Panc1 (cell line): ENCODE data around the gene IARS1. TPM values are rescaled to one million over a fixed set of nuclear protein-coding genes. Genes with fewer than 3 reads are reported as not detected.

Source experiments
- ATAC-seq: fragments of 200-7000 bp; cut with Tn5 transposase; 2 replicates; pipeline ENCODE4 v1.9.1; 2020; ENCODE audit warnings: mild to moderate bottlenecking, moderate library complexity
- BruUV-seq: library from RNA; stranded (reverse); fragments of 400-500 nt; replicated peaks from 2 replicates; lab custom pipeline; 2021; lab: Mats Ljungman, UMichigan
- CTCF ChIA-PET: fragments of 300-600 bp; sonication (Branson Sonifier 250); formaldehyde crosslinking; loops from one replicate; lab custom pipeline; 2022; ENCODE audit warnings: antibody characterized with exemption; lab: Charles Lee
- POLR2A ChIA-PET: fragments of 300-600 bp; sonication (Branson Sonifier 250); formaldehyde crosslinking; loops from one replicate; lab custom pipeline; 2022; ENCODE audit warnings: antibody characterized with exemption; lab: Charles Lee
- DNase-seq: peaks from one replicate; pipeline ENCODE4 v3.0.0-alpha.2; 2010; ENCODE audit warnings: low read depth, low spot score
- H3K27ac ChIP-seq: 2 replicates; pipeline ENCODE4 v1.5.1; 2011; ENCODE audit warnings: mild to moderate bottlenecking, low read length, inconsistent platforms
- H3K27me3 ChIP-seq: fragments of 200-500 bp; sonication (Bioruptor generic); 2 replicates; pipeline ENCODE4 v1.6.0; 2014; ENCODE audit warnings: low read length, inconsistent platforms; ENCODE audit not compliant: control insufficient read depth, insufficient read depth
- H3K36me3 ChIP-seq: fragments of 200-500 bp; sonication (Bioruptor generic); 2 replicates; pipeline ENCODE4 v1.5.1; 2014; ENCODE audit warnings: inconsistent platforms, mild to moderate bottlenecking, low read length, moderate library complexity; ENCODE audit not compliant: control insufficient read depth, insufficient read depth
- H3K4me1 ChIP-seq: 2 replicates; pipeline ENCODE4 v1.5.1; 2011; ENCODE audit warnings: inconsistent platforms, mild to moderate bottlenecking, low read length, moderate library complexity; ENCODE audit not compliant: control insufficient read depth, insufficient read depth
- H3K4me3 ChIP-seq, 2 experiments: 2 replicates each; pipeline ENCODE4 v1.5.1; 2011 to 2012; ENCODE audit warnings: low read depth in 2 of 2, low read length in 2 of 2, mild to moderate bottlenecking in 2 of 2, inconsistent platforms in 1 of 2, moderate library complexity in 1 of 2
- H3K9me3 ChIP-seq: fragments of 200-500 bp; sonication (Bioruptor generic); 2 replicates; pipeline ENCODE4 v1.5.1; 2014; ENCODE audit warnings: low read depth, mild to moderate bottlenecking, inconsistent platforms, low read length, moderate library complexity; ENCODE audit not compliant: control insufficient read depth, insufficient read depth
- CTCF ChIP-seq: fragments of 450-650 bp; IDR thresholded peaks from 2 replicates; pipeline ENCODE4 v1.5.1; 2017; ENCODE audit warnings: mild to moderate bottlenecking
- POLR2AphosphoS5 ChIP-seq: IDR thresholded peaks from 2 replicates; pipeline ENCODE4 v1.6.1; 2012; ENCODE audit warnings: mild to moderate bottlenecking, low read depth, low read length, moderate library complexity
- REST ChIP-seq, 2 experiments: IDR thresholded peaks; 2 replicates each; pipeline ENCODE4 v1.6.1; 2011 to 2012; ENCODE audit warnings: low read depth in 2 of 2, control low read depth in 1 of 2, low read length in 1 of 2, mild to moderate bottlenecking in 1 of 2, moderate library complexity in 1 of 2; ENCODE audit not compliant: insufficient read depth in 1 of 2
- SIN3A ChIP-seq: IDR thresholded peaks from 2 replicates; pipeline ENCODE4 v1.6.1; 2012; ENCODE audit warnings: low read depth, mild to moderate bottlenecking, low read length, moderate library complexity, borderline replicate concordance; ENCODE audit not compliant: insufficient read depth
- TCF7L2 ChIP-seq: IDR thresholded peaks from 2 replicates; pipeline ENCODE4 v1.6.1; 2011; ENCODE audit warnings: mild to moderate bottlenecking, low read depth, low read length, inconsistent platforms
- in situ Hi-C: cut with HindIII; loops from 2 replicates; pipeline ENCODE4 v1.10.0; 2016; ENCODE audit warnings: low sequenced_read_pairs, low pct_unique_long_range_greater_than_20kb
- intact Hi-C: fragments of 100-400 bp; cut with micrococcal nuclease; formaldehyde crosslinking; loops from one replicate; pipeline ENCODE4 v1.10.0; 2022; ENCODE audit not compliant: unreplicated experiment
- total RNA-seq: library from RNA; stranded (reverse); gene quantifications from one replicate; pipeline ENCODE4 v1.2.1, GENCODE V29; 2021; ENCODE audit not compliant: unreplicated experiment

The IARS1 gene
- total RNA-seq, 1 experiment from 2014 or later: 116 TPM

DNA sequence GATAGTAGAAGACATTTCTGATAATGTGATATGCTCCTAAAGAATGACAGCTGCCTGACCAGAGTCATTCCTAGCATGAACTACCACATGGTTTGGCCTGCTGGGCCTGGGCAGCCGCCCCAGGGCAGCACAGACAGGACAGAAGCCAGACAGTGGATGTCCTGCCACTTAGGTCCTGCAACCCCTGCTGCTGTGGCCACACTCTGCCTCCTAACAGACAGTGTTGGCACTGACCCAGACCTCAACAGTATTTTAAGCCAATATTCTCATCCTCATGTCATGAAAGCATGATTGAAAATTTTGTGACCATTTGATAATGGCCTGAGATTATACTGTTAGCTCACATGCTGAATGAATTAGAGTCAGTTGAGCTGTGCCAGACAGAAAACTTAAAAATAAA is 48.1 kb upstream of the IARS1 start:
- no TSS peak for BruUV-seq
- CTCF ChIA-PET: no interaction called here
- intact Hi-C loops: no loop called here
- no peaks in the 10 kb centered on the region for H3K4me1 ChIP-seq
- in situ Hi-C loops: no loop called here
- POLR2A ChIA-PET: no interaction called here
- H3K27me3 ChIP-seq: no peaks in the 10 kb centered on the region
- H3K27ac ChIP-seq: no peak overlapping the region
- TF ChIP-seq TCF7L2 (no peak), CTCF (no peak), POLR2AphosphoS5 (no peak), SIN3A (no peak), REST (IDR thresholded peaks at IDR 0.05; ENCODE audit: insufficient read depth in 1 of 2, low read depth in 2 of 2, low read length in 1 of 2) (no peak)
- H3K4me3 ChIP-seq: no peak overlapping the region
- no peak for ATAC-seq
- no peaks in the 10 kb centered on the region; the same call in 1 of the 2 replicates for H3K9me3 ChIP-seq
- H3K36me3 ChIP-seq: no peaks in the 10 kb centered on the region
- no peak for DNase-seq

DNA sequence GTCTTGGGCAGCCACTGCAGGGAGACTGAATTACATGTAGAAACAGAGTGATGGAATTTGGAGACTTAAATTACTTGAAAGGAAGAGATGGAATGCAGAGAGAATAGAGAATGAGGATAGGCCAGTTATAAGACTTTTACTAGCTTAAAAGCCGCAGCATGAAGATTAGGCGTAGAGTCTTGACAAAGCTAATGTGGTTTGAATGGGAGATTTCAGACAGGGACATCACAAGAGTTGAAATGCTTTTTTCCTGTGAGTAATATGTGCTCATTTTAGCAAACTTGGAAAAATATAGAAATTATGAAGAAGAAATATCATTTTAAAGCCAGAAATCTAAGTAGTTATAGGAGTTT is 39.8 kb upstream of the IARS1 start:
- H3K4me3 ChIP-seq: no peak overlapping the region
- ATAC-seq (no peak), DNase-seq (no peak)
- H3K9me3 ChIP-seq: no peaks in the 10 kb centered on the region
- no peaks in the 10 kb centered on the region for H3K27me3 ChIP-seq
- BruUV-seq: no TSS peak
- intact Hi-C loops (no loop called here), in situ Hi-C loops (no loop called here)
- POLR2A ChIA-PET: interaction anchor here (0.5 kb wide), 1 partner anchor 10 kb away, joined by 3 read pairs; no protein-coding TSS in a partner anchor
- TF ChIP-seq POLR2AphosphoS5 (no peak), REST (IDR thresholded peaks at IDR 0.05; ENCODE audit: insufficient read depth in 1 of 2, low read depth in 2 of 2, low read length in 1 of 2) (no peak), SIN3A (no peak), CTCF (no peak), TCF7L2 (no peak)
- H3K27ac ChIP-seq: no peak overlapping the region
- H3K4me1 ChIP-seq: no peaks in the 10 kb centered on the region
- H3K36me3 ChIP-seq: no peaks in the 10 kb centered on the region
- CTCF ChIA-PET: no interaction called here
